Nephron progenitor cell (in vitro differentiated cells): ENCODE data around the gene SNTG2.

Experiments used
- DNase-seq: peaks from one replicate; pipeline ENCODE4 v3.0.0; 2021
- H3K27ac Mint-ChIP-seq: 2 replicates; pipeline ENCODE4 v1.8.0; 2021; ENCODE audit warnings: mild to moderate bottlenecking, moderate library complexity, mixed read lengths
- H3K27me3 Mint-ChIP-seq: 2 replicates; pipeline ENCODE4 v1.8.0; 2021; ENCODE audit warnings: mild to moderate bottlenecking, low read depth, mixed read lengths; ENCODE audit not compliant: poor library complexity
- H3K36me3 Mint-ChIP-seq: 2 replicates; pipeline ENCODE4 v1.8.0; 2021; ENCODE audit warnings: low read depth, mixed read lengths
- H3K4me1 Mint-ChIP-seq: 2 replicates; pipeline ENCODE4 v1.8.0; 2021; ENCODE audit warnings: mixed read lengths
- H3K4me3 Mint-ChIP-seq: 2 replicates; pipeline ENCODE4 v1.8.0; 2021; ENCODE audit warnings: mild to moderate bottlenecking, moderate library complexity, mixed read lengths
- H3K9me3 Mint-ChIP-seq: 2 replicates; pipeline ENCODE4 v1.8.0; 2021; ENCODE audit warnings: mild to moderate bottlenecking, moderate library complexity, mixed read lengths
- TF ChIP-seq, protein P1 (sequence below): fragments of 200-600 bp; sonication (generic); IDR thresholded peaks from 2 replicates; pipeline ENCODE4 v1.5.0; 2021; ENCODE audit warnings: antibody characterized with exemption

Gene SNTG2

DNA sequence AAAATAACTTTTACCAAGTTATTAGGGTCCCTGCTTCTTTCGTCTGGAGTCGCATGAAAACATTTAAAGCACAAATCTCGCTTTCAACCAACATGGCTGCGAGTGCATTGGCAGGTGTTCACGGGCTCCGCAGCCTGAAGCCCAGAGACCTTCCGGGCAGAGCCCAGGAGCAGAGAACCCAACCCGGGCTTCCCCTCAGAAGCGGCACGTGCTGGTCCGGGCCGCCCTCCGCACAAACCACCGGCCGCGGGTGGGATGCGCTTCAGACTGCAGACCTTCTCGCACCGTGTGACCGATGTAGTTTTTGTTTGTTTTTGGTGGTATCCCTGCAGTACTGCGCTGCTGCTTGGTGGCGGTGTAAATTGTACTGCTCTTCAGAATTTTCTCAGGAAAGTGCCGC, 357.0 kb downstream of the SNTG2 start:
- DNase-seq: no peak

GRCh38 chr2:1308678-1309077, 358.0 kb downstream of the SNTG2 start:
- TF ChIP-seq, protein P1, sequence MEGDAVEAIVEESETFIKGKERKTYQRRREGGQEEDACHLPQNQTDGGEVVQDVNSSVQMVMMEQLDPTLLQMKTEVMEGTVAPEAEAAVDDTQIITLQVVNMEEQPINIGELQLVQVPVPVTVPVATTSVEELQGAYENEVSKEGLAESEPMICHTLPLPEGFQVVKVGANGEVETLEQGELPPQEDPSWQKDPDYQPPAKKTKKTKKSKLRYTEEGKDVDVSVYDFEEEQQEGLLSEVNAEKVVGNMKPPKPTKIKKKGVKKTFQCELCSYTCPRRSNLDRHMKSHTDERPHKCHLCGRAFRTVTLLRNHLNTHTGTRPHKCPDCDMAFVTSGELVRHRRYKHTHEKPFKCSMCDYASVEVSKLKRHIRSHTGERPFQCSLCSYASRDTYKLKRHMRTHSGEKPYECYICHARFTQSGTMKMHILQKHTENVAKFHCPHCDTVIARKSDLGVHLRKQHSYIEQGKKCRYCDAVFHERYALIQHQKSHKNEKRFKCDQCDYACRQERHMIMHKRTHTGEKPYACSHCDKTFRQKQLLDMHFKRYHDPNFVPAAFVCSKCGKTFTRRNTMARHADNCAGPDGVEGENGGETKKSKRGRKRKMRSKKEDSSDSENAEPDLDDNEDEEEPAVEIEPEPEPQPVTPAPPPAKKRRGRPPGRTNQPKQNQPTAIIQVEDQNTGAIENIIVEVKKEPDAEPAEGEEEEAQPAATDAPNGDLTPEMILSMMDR: no peak
- Mint-ChIP-seq H3K4me3 (no peak overlapping the region), H3K9me3 (no peaks in the 10 kb centered on the region), H3K36me3 (no peaks in the 10 kb centered on the region), H3K4me1 (peaks cover 5% of the 10 kb centered on the region), H3K27me3 (peaks cover 5% of the 10 kb centered on the region), H3K27ac (no peak overlapping the region)
- no peak for DNase-seq

More for the DNA sequence above, 357.0 kb downstream of the SNTG2 start:
- peaks cover 5% of the 10 kb centered on the region for H3K4me1 Mint-ChIP-seq
- peaks cover 3% of the 10 kb centered on the region for H3K27me3 Mint-ChIP-seq
- H3K27ac Mint-ChIP-seq: no peak overlapping the region
- TF ChIP-seq, protein P1: no peak
- no peak overlapping the region for H3K4me3 Mint-ChIP-seq
- H3K36me3 Mint-ChIP-seq: no peaks in the 10 kb centered on the region
- H3K9me3 Mint-ChIP-seq: no peaks in the 10 kb centered on the region

- H3K27me3 Mint-ChIP-seq: peaks cover 5% of the 10 kb centered on the region
- H3K4me3 Mint-ChIP-seq: no peak overlapping the region
- H3K27ac Mint-ChIP-seq: no peak overlapping the region
- no peaks in the 10 kb centered on the region for H3K9me3 Mint-ChIP-seq
- H3K4me1 Mint-ChIP-seq: peaks cover 5% of the 10 kb centered on the region
- DNase-seq: no peak
- TF ChIP-seq, protein P1: no peak
- no peaks in the 10 kb centered on the region for H3K36me3 Mint-ChIP-seq
These were observed 358.9 kb downstream of the SNTG2 start for GRCh38 chr2:1309507-1309906.

GRCh38 chr2:1310202-1310601, 359.6 kb downstream of the SNTG2 start:
- H3K9me3 Mint-ChIP-seq: no peaks in the 10 kb centered on the region
- no peak overlapping the region for H3K27ac Mint-ChIP-seq
- TF ChIP-seq, protein P1: no peak
- H3K27me3 Mint-ChIP-seq: peaks cover 5% of the 10 kb centered on the region
- H3K4me3 Mint-ChIP-seq: no peak overlapping the region
- no peak for DNase-seq
- H3K4me1 Mint-ChIP-seq: peaks cover 5% of the 10 kb centered on the region
- H3K36me3 Mint-ChIP-seq: no peaks in the 10 kb centered on the region

GRCh38 chr2:1310866-1311265, 360.2 kb downstream of the SNTG2 start:
- H3K27me3 Mint-ChIP-seq: peaks cover 5% of the 10 kb centered on the region
- H3K36me3 Mint-ChIP-seq: no peaks in the 10 kb centered on the region
- no peak overlapping the region for H3K4me3 Mint-ChIP-seq
- H3K9me3 Mint-ChIP-seq: no peaks in the 10 kb centered on the region
- no peak for DNase-seq
- H3K27ac Mint-ChIP-seq: no peak overlapping the region
- peaks cover 5% of the 10 kb centered on the region for H3K4me1 Mint-ChIP-seq
- TF ChIP-seq, protein P1: no peak

- Mint-ChIP-seq H3K9me3 (no peaks in the 10 kb centered on the region), H3K4me1 (peaks cover 2% of the 10 kb centered on the region), H3K4me3 (no peak overlapping the region), H3K27ac (no peak overlapping the region), H3K36me3 (no peaks in the 10 kb centered on the region), H3K27me3 (peaks cover 10% of the 10 kb centered on the region)
- no peak for DNase-seq
- TF ChIP-seq, protein P1: no peak
These were observed 362.7 kb downstream of the SNTG2 start for GRCh38 chr2:1313240-1313924.
